ENCODE data around the gene SPATA46. TPM values are rescaled to one million over a fixed set of nuclear protein-coding genes. Genes with fewer than 3 reads are reported as not detected.

Gene SPATA46
- total and polyA plus RNA-seq, 2 donors (not counting 3 experiments of a cell fraction or from before 2014, with no cell fraction given), result not detected

DNA sequence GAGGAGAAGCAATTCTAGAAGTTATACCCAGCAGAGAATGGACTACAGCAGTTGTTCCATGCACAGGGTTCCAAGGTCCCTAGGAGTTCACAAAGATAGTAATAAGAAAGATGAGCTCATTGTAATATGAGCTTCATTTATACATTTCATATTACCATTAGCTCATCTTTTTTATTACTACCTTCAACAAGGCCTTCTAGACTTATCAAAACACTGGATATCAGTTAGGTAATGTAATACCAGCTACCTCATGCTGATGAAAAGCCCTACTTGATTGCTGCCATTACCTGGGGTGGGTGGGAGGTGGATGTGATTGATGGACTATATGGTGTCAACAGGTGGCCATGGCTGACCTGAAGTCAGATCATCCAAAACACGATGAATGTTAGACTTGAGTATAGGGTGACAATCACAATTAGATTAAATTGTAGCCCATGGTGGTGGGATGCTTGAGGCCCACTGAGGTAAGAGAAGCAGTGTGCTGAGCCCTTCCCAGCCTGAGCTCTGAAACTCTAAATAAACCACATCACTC is 34.1 kb downstream of the SPATA46 start:
- no peaks in the 10 kb centered on the region for H3K9me3 ChIP-seq (replicated peaks; ENCODE audit: control insufficient read depth, insufficient read depth, low read length)
- H3K9me1 ChIP-seq (replicated peaks; ENCODE audit: control insufficient read depth, extremely low read depth, insufficient read depth, low read length), result no peaks in the 10 kb centered on the region
- no TSS peak for BruUV-seq (replicated peaks)
- H3K36me3 ChIP-seq (ENCODE audit: control insufficient read depth in 2 of 2, extremely low read depth in 1 of 2, insufficient read depth in 2 of 2, low read length in 2 of 2), result no peaks in the 10 kb centered on the region
- DNase-seq (ENCODE audit: low read depth, low spot score), result no peak
- H3K4me1 ChIP-seq (ENCODE audit: control insufficient read depth, extremely low read depth, insufficient read depth, low read length), result no peaks in the 10 kb centered on the region
- intact Hi-C loops (cut with micrococcal nuclease), result no loop called here
- no peaks in the 10 kb centered on the region for H4K20me1 ChIP-seq (replicated peaks; ENCODE audit: control insufficient read depth, extremely low read depth, insufficient read depth, low read length)
- dilution Hi-C loops (cut with MboI; ENCODE audit: extremely low pct_ligation_motif_present, low sequenced_read_pairs), result no loop called here
- no peaks in the 10 kb centered on the region for H3K27me3 ChIP-seq (ENCODE audit: control insufficient read depth in 2 of 2, insufficient read depth in 2 of 2, low read length in 2 of 2)
- H3K79me2 ChIP-seq (ENCODE audit: control insufficient read depth, insufficient read depth, low read length), result no peaks in the 10 kb centered on the region
- CTCF ChIA-PET, result interaction anchor here (0.6 to 1.9 kb wide), 2 partner anchors 15 to 36 kb away, joined by 3 to 6 read pairs; no protein-coding TSS in a partner anchor
- H3K27ac ChIP-seq (ENCODE audit: insufficient read depth, low read depth, low read length), result no peak overlapping the region
- H3K9ac ChIP-seq (replicated peaks; ENCODE audit: extremely low read depth, insufficient read depth, low read length), result no peak overlapping the region
- POLR2A ChIA-PET, result no interaction called here
- H3K4me3 ChIP-seq (replicated peaks in 1 of 3; ENCODE audit: insufficient read depth in 1 of 3, low read depth in 1 of 3, low read length in 3 of 3), result no peak overlapping the region
- TF ChIP-seq, protein P1, sequence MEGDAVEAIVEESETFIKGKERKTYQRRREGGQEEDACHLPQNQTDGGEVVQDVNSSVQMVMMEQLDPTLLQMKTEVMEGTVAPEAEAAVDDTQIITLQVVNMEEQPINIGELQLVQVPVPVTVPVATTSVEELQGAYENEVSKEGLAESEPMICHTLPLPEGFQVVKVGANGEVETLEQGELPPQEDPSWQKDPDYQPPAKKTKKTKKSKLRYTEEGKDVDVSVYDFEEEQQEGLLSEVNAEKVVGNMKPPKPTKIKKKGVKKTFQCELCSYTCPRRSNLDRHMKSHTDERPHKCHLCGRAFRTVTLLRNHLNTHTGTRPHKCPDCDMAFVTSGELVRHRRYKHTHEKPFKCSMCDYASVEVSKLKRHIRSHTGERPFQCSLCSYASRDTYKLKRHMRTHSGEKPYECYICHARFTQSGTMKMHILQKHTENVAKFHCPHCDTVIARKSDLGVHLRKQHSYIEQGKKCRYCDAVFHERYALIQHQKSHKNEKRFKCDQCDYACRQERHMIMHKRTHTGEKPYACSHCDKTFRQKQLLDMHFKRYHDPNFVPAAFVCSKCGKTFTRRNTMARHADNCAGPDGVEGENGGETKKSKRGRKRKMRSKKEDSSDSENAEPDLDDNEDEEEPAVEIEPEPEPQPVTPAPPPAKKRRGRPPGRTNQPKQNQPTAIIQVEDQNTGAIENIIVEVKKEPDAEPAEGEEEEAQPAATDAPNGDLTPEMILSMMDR (IDR thresholded peaks at IDR 0.05; ENCODE audit: extremely low read depth in 1 of 2, insufficient read depth in 1 of 2, low read depth in 1 of 2, low read length in 2 of 2), result no peak
- TF ChIP-seq MYC (IDR thresholded peaks at IDR 0.05; ENCODE audit: low read depth, low read length) (no peak), JUN (IDR thresholded peaks at IDR 0.05; ENCODE audit: borderline replicate concordance, insufficient read depth, insufficient read length, low read depth) (no peak), POLR2AphosphoS5 (IDR thresholded peaks at IDR 0.05; ENCODE audit: insufficient read depth, low read depth, low read length) (no peak), FOS (IDR thresholded peaks at IDR 0.05; ENCODE audit: borderline replicate concordance, insufficient read depth, low read length) (no peak), GATA2 (IDR thresholded peaks at IDR 0.05; ENCODE audit: insufficient read depth, insufficient read length, low read depth, low read length) (no peak), EZH2 (IDR thresholded peaks at IDR 0.05; ENCODE audit: borderline replicate concordance, low read depth, low read length, severe bottlenecking) (no peak), POLR2A (IDR thresholded peaks at IDR 0.05; ENCODE audit: low read depth, low read length) (no peak)
- TF ChIP-seq, protein P2, sequence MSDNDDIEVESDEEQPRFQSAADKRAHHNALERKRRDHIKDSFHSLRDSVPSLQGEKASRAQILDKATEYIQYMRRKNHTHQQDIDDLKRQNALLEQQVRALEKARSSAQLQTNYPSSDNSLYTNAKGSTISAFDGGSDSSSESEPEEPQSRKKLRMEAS (IDR thresholded peaks at IDR 0.05; ENCODE audit: insufficient read depth, insufficient read length), result no peak
- H3K4me2 ChIP-seq (ENCODE audit: insufficient read depth, low read length), result no peak overlapping the region
- H2AFZ ChIP-seq (ENCODE audit: low read depth, low read length), result no peak overlapping the region
- no peak for FAIRE-seq
